GM12875 (cell line): ENCODE measurements around the gene LINC01488.

Experiments used
- H3K4me3 ChIP-seq: one replicate; pipeline ENCODE4 v1.5.1; 2011; ENCODE audit warnings: low read depth, low read length, control low read depth
- TF ChIP-seq, protein P1 (sequence below): IDR thresholded peaks from 2 replicates; pipeline ENCODE4 v1.5.1; 2011; ENCODE audit warnings: low read depth, mild to moderate bottlenecking, control low read depth, inconsistent platforms, low read length, moderate library complexity, borderline replicate concordance; ENCODE audit not compliant: insufficient read depth

LINC01488 gene

DNA sequence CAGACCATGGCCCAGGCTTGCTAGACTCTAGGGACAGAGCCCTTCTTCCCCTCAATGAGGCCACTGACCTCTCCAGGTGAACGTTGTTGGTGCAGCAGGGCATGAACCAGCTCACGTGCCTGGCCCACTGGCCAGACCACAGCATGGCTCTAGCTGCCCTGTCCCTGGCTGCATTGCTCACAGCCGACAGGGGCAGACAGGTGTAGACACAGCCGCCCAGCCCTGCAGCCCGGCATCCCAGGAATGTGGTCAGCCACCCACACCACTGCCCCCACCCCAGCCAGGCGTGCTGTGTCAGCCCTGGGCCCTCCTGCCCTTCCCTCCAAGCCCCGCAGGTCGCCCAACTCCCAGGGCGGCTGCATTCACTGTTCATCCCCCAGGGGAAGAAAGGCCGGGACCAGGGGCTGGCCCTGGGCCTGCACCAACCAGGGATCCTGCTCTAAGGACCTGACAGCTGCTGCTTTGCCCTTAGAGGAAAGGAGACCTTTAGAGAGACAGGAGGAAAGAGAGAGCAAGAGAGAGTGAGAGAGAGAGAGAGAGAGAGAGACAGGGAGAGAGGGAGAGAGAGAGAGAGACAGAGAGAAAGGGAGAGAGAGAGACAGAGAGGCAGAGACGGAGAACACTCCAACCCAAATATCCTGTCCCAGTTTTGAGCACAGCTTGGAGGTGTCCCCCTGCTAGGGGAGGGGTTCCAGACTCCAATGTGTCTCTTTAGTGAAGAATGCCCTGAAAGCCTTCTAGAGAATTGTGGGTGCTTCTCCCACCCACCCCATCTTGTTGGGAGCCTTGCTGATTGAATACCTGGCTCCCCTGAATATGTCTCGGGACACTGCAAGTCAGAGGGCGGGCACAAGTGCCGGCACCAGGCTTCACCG, 44.2 kb upstream of the LINC01488 start:
- H3K4me3 ChIP-seq: no peak overlapping the region
- TF ChIP-seq, protein P1, sequence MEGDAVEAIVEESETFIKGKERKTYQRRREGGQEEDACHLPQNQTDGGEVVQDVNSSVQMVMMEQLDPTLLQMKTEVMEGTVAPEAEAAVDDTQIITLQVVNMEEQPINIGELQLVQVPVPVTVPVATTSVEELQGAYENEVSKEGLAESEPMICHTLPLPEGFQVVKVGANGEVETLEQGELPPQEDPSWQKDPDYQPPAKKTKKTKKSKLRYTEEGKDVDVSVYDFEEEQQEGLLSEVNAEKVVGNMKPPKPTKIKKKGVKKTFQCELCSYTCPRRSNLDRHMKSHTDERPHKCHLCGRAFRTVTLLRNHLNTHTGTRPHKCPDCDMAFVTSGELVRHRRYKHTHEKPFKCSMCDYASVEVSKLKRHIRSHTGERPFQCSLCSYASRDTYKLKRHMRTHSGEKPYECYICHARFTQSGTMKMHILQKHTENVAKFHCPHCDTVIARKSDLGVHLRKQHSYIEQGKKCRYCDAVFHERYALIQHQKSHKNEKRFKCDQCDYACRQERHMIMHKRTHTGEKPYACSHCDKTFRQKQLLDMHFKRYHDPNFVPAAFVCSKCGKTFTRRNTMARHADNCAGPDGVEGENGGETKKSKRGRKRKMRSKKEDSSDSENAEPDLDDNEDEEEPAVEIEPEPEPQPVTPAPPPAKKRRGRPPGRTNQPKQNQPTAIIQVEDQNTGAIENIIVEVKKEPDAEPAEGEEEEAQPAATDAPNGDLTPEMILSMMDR: no peak

DNA sequence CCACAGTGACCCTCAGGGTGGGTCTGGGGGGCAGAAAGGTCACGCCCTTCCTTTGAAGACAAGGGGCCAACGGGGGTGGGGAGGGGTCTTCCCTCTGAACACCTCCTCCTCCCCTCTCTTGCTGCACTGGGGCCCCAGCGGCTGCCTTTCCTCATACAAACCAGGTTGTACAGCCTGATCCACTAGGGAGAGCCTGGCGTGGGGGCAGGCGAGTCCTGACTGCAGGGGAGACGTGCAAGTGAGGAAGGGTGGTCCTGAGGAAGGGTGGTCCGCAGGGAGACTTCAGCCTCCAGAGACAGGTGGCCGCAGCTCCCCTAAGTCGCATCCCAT, 43.6 kb upstream of the LINC01488 start:
- H3K4me3 ChIP-seq: no peak overlapping the region
- TF ChIP-seq, protein P1: no peak

DNA sequence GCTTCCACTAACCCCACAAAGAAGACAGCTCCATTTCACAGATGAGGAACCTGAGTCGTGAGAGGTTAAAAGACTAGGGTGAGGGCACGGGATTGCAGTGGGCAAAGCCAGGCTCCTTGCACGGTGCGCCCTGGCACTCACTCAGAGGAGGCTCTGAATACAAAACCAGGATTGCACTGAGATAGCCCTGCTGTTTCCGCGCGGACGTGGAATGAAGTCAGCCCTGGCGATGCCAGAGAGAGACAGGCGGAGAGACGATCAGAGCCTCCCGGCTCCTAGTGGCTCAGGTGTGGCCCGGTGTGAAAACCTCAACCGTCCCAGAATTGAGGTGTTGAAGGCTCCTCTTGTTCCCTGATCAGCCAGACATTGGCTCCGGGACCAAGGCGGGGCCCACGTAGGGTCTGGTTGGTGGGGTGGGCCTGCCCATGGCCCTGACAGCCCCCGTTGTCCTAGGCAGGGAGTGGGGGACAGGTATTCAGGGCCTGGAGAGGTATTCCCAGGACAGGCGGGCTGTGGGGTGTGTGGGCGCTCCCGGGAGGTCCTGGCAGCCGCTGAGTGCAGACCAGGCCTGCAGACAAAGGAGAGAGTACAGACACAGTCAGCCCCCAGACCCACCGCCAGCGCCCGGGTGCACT, 43.1 kb upstream of the LINC01488 start:
- TF ChIP-seq, protein P1: no peak
- H3K4me3 ChIP-seq: no peak overlapping the region

DNA sequence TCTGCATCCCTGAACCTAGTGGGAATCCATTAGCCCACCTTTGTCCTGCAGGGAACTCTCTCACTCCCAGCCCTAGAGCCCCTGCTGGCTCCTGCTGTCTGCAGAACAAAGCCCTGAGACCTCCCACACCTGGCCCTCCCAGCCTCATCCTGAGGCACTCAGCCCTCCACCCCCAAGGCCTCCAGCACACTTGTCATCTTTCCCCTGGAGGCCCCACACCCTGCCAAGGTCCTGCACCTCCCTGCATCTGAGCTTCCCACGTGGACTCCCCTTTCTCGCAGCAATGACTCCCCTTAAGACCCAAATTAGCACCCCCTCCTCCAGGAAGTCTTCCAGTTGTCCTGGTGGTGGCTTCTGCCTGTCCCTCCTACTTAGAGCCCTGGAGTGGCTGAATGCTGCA, 42.3 kb upstream of the LINC01488 start:
- H3K4me3 ChIP-seq: no peak overlapping the region
- TF ChIP-seq, protein P1: no peak

DNA sequence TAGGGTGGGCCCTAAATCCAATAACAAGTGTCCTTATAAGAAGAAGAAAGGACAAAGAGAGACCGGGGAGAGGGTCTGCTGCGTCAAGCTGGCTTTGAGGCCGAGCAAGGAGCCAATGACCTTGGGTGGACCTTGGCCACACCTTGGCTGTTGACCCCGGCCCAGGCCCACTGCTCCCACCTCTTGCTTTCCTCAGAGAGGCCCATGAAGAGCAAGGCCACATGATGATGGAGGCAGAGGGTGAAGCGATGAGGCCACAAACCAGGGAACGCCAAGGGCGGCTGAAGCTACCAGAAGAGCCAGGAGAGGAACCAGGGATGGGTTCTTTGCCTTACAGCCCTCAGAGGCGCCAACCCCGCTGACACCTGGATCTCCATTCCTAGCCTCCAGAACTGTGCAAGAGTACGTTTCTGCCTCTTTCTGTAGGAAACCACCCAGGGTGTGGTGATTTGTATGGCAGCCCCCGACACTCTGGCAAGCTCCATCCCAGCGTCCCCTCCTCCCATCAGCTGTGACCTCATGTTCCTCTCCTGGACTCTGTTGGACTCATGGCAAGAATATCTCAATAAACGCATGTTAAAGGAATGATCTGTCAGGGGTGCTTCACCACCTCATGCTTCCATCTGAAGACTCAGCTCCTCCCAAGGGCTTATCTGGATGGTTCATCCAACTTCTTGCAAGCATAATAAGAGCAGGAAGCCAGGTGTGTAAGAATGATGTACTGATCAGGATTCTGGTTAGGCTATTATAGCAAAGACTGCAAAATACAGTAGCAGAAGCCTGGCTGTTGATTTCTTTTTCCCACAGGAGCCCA, 41.6 kb upstream of the LINC01488 start:
- TF ChIP-seq, protein P1: no peak
- H3K4me3 ChIP-seq: no peak overlapping the region

DNA sequence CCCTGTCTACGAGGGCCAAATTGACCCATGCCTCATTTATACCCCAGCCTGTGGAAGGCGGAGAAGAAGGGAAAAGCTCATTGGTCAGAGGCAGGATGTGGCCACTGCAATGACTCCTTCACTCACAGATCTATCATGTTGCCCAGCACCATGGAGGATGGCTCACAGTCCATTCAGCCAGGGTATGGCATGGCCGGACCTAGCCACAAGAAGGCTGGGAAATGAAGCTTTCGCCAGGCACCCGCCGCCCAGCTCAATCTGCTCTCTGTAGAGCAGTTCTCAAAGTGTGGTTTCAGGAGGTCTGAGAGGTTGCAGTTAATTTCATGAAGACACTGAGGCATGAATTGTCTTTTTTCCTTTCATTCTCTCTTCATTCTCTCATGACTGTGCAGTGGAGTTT, 40.6 kb upstream of the LINC01488 start:
- H3K4me3 ChIP-seq: no peak overlapping the region
- TF ChIP-seq, protein P1: no peak
